Hepatocyte (in vitro differentiated cells): ENCODE measurements around the gene CDK13. TPM values are rescaled to one million over a fixed set of nuclear protein-coding genes. Genes with fewer than 3 reads are reported as not detected.
"Not testable (repeated sequence)": the region's sequence is repeated elsewhere in the genome, so short reads cannot be mapped to it uniquely, and the experiment has no call there.

Source experiments
- DNase-seq: peaks from one replicate; pipeline ENCODE4 v3.0.0-alpha.2; 2016; ENCODE audit warnings: low spot score
- H2AFZ ChIP-seq: fragments of 200-600 bp; sonication (generic); 2 replicates; pipeline ENCODE4 v1.6.0; 2016; ENCODE audit warnings: antibody characterized with exemption, mild to moderate bottlenecking
- H3K27ac ChIP-seq: fragments of 200-600 bp; sonication (generic); 2 replicates; pipeline ENCODE4 v1.5.1; 2016; ENCODE audit warnings: mild to moderate bottlenecking
- H3K27me3 ChIP-seq: fragments of 200-600 bp; sonication (generic); 2 replicates; pipeline ENCODE4 v1.6.1; 2016
- H3K36me3 ChIP-seq: fragments of 200-600 bp; sonication (generic); replicated peaks from 2 replicates; pipeline ENCODE4 v1.5.1; 2016; ENCODE audit warnings: low read depth; ENCODE audit not compliant: insufficient read depth
- H3K4me1 ChIP-seq: fragments of 200-600 bp; sonication (generic); 2 replicates; pipeline ENCODE4 v1.5.1; 2016; ENCODE audit warnings: mild to moderate bottlenecking, moderate library complexity; ENCODE audit not compliant: insufficient read depth
- H3K4me2 ChIP-seq: fragments of 200-600 bp; sonication (generic); 2 replicates; pipeline ENCODE4 v1.6.0; 2016
- H3K4me3 ChIP-seq: fragments of 200-600 bp; sonication (generic); 2 replicates; pipeline ENCODE4 v1.5.1; 2016; ENCODE audit warnings: mild to moderate bottlenecking
- H3K79me2 ChIP-seq: fragments of 200-600 bp; sonication (generic); 2 replicates; pipeline ENCODE4 v1.6.0; 2017; ENCODE audit warnings: mild to moderate bottlenecking
- H3K9me2 ChIP-seq: fragments of 200-600 bp; sonication (generic); replicated peaks from 2 replicates; pipeline ENCODE4 v1.6.0; 2017; ENCODE audit warnings: mild to moderate bottlenecking; ENCODE audit not compliant: insufficient read depth
- H3K9me3 ChIP-seq: fragments of 200-600 bp; sonication (generic); 2 replicates; pipeline ENCODE4 v1.5.1; 2016; ENCODE audit warnings: low read depth, mild to moderate bottlenecking
- H4K20me1 ChIP-seq: fragments of 200-600 bp; sonication (generic); 2 replicates; pipeline ENCODE4 v1.6.0; 2016; ENCODE audit warnings: mild to moderate bottlenecking; ENCODE audit not compliant: insufficient read depth, poor library complexity, severe bottlenecking
- CTCF ChIP-seq: fragments of 200-600 bp; sonication (generic); IDR thresholded peaks from 2 replicates; pipeline ENCODE4 v1.5.1; 2016; ENCODE audit warnings: antibody characterized with exemption, mild to moderate bottlenecking; ENCODE audit not compliant: poor library complexity
- EZH2 ChIP-seq: fragments of 200-600 bp; sonication (generic); IDR thresholded peaks from 2 replicates; pipeline ENCODE4 v1.6.1; 2016; ENCODE audit warnings: antibody characterized with exemption, mild to moderate bottlenecking, borderline replicate concordance
- EZH2phosphoT487 ChIP-seq: fragments of 200-600 bp; sonication (generic); IDR thresholded peaks from one replicate; pipeline ENCODE4 v1.6.1; 2018; ENCODE audit warnings: antibody characterized with exemption, mild to moderate bottlenecking, low read depth, moderate library complexity; ENCODE audit not compliant: unreplicated experiment, severe bottlenecking
- WGBS: methylation state at CpG from one replicate; pipeline ENCODE4 v1.1.6; 2016; ENCODE audit warnings: low lambda C conversion rate; ENCODE audit errors: missing lambda C conversion rate; 5-methylcytosine and 5-hydroxymethylcytosine counted together
- polyA plus RNA-seq: library from polyadenylated mRNA; unstranded; fragments of >200 nt; fragmentation: Nextera tagmentation; extraction: Ambion mirVana; gene quantifications from 2 replicates; pipeline ENCODE4 v1.2.1, GENCODE V29; 2016
- total RNA-seq: library from RNA; depleted of rRNA; stranded (reverse); fragments of >200 nt; gene quantifications from 2 replicates; pipeline ENCODE4 v1.2.3, GENCODE V29; 2014

CDK13 gene
- total and polyA plus RNA-seq, 2 experiments from 2014 or later, result 36.1 to 76.0 TPM

GRCh38 chr7:40102897-40103296 lies 152.8 kb downstream of the CDK13 start:
- H3K4me1 ChIP-seq, result peaks cover 3% of the 10 kb centered on the region
- H3K27ac ChIP-seq, result no peak overlapping the region
- H3K27me3 ChIP-seq, result no peaks in the 10 kb centered on the region
- no peak overlapping the region for H2AFZ ChIP-seq
- no peaks in the 10 kb centered on the region for H3K36me3 ChIP-seq
- no peaks in the 10 kb centered on the region for H4K20me1 ChIP-seq
- no peak for DNase-seq
- no peak overlapping the region for H3K4me2 ChIP-seq
- H3K4me3 ChIP-seq, result no peak overlapping the region
- WGBS, result 66% methylated on average over 2 of the region's 2 CpGs
- TF ChIP-seq CTCF, result no peak
- no peak for TF ChIP-seq EZH2phosphoT487
- TF ChIP-seq EZH2, result no peak
- H3K9me2 ChIP-seq, result no peaks in the 10 kb centered on the region
- no peaks in the 10 kb centered on the region for H3K9me3 ChIP-seq
- no peaks in the 10 kb centered on the region for H3K79me2 ChIP-seq

- no peaks in the 10 kb centered on the region for H3K79me2 ChIP-seq
- DNase-seq, result no peak
- TF ChIP-seq EZH2, result no peak
- TF ChIP-seq EZH2phosphoT487, result no peak
- TF ChIP-seq CTCF, result no peak
These were observed 155.9 kb downstream of the CDK13 start for GRCh38 chr7:40105879-40106473.

GRCh38 chr7:40115936-40116335 lies 165.9 kb downstream of the CDK13 start:
- 98% methylated on average over 2 of the region's 2 CpGs for WGBS
- Histone ChIP-seq H3K27me3 (no peaks in the 10 kb centered on the region), H3K36me3 (no peaks in the 10 kb centered on the region), H3K9me2 (no peaks in the 10 kb centered on the region), H3K4me1 (no peaks in the 10 kb centered on the region), H3K4me3 (no peak overlapping the region), H4K20me1 (no peaks in the 10 kb centered on the region), H3K79me2 (no peaks in the 10 kb centered on the region), H3K4me2 (no peak overlapping the region), H3K27ac (no peak overlapping the region), H3K9me3 (no peaks in the 10 kb centered on the region), H2AFZ (no peak overlapping the region)
- DNase-seq, result no peak
- TF ChIP-seq CTCF (no peak), EZH2 (no peak), EZH2phosphoT487 (no peak)

More at GRCh38 chr7:40105879-40106473, 155.9 kb downstream of the CDK13 start:
- no peak overlapping the region for H2AFZ ChIP-seq
- H3K9me3 ChIP-seq, result no peaks in the 10 kb centered on the region
- no peaks in the 10 kb centered on the region for H3K27me3 ChIP-seq
- no peaks in the 10 kb centered on the region for H3K36me3 ChIP-seq
- no peaks in the 10 kb centered on the region for H3K4me1 ChIP-seq
- 43% methylated on average over 4 of the region's 4 CpGs for WGBS
- H3K9me2 ChIP-seq, result no peaks in the 10 kb centered on the region
- H4K20me1 ChIP-seq, result no peaks in the 10 kb centered on the region
- H3K27ac ChIP-seq, result no peak overlapping the region
- no peak overlapping the region for H3K4me2 ChIP-seq
- H3K4me3 ChIP-seq, result no peak overlapping the region

GRCh38 chr7:40117199-40117598 lies 167.1 kb downstream of the CDK13 start:
- DNase-seq, H3K4me3 ChIP-seq, H3K27ac ChIP-seq, H3K27me3 ChIP-seq, H3K9me3 ChIP-seq, H3K79me2 ChIP-seq, H3K4me2 ChIP-seq, H3K36me3 ChIP-seq, H3K4me1 ChIP-seq, H4K20me1 ChIP-seq, H3K9me2 ChIP-seq, H2AFZ ChIP-seq: not testable (repeated sequence)
- 84% methylated on average over 9 of the region's 9 CpGs for WGBS

- H3K27ac ChIP-seq, H4K20me1 ChIP-seq, DNase-seq, H3K9me2 ChIP-seq, H3K4me3 ChIP-seq, H3K79me2 ChIP-seq, H3K36me3 ChIP-seq, H3K27me3 ChIP-seq, H2AFZ ChIP-seq, H3K4me1 ChIP-seq, H3K4me2 ChIP-seq, H3K9me3 ChIP-seq: not testable (repeated sequence)
- 95% methylated on average over 7 of the region's 7 CpGs for WGBS
These were observed 168.1 kb downstream of the CDK13 start for GRCh38 chr7:40118201-40118600.
